Heart left ventricle (tissue), 16 donors: ENCODE data around the gene ITGBL1. TPM values are rescaled to one million over a fixed set of nuclear protein-coding genes. Genes with fewer than 3 reads are reported as not detected.

Experiments used
- ATAC-seq, 4 donors: fragments of 200-7000 bp; cut with Tn5 transposase; one replicate each; pipeline ENCODE4 v1.9.1; 2020 to 2022; ENCODE audit warnings: moderate library complexity in 4 of 4, mild to moderate bottlenecking in 3 of 4, moderate number of reproducible peaks in 1 of 4
- DNase-seq, 5 donors: peaks; one replicate each; pipeline ENCODE4 v3.0.0-alpha.2; 2020
- H3K27ac ChIP-seq, 12 donors: fragments of 200-600 bp; sonication (generic) in 4 of 12; one replicate each; pipeline versions ENCODE4 v1.5.0 to v1.8.0; 2016 to 2022; ENCODE audit warnings: mild to moderate bottlenecking in 2 of 12
- H3K27me3 ChIP-seq, 9 donors: fragments of 200-600 bp; sonication (generic) in 2 of 9; one replicate each; pipeline versions ENCODE4 v1.5.1 to v1.8.0; 2016 to 2022; ENCODE audit warnings: mild to moderate bottlenecking in 3 of 9
- H3K36me3 ChIP-seq, 9 donors: fragments of 200-600 bp; sonication (generic) in 2 of 9; one replicate each; pipeline versions ENCODE4 v1.5.0 to v1.8.0; 2018 to 2022; ENCODE audit warnings: mild to moderate bottlenecking in 2 of 9
- H3K4me1 ChIP-seq, 12 donors: fragments of 200-600 bp; sonication (generic) in 4 of 12; one replicate each; pipeline versions ENCODE4 v1.5.0 to v1.8.0; 2016 to 2022; ENCODE audit warnings: mild to moderate bottlenecking in 3 of 12
- H3K4me3 ChIP-seq, 12 donors: fragments of 200-600 bp; sonication (generic) in 4 of 12; one replicate each; pipeline versions ENCODE4 v1.5.0 to v1.8.0; 2017 to 2022; ENCODE audit warnings: mild to moderate bottlenecking in 9 of 12, moderate library complexity in 4 of 12
- H3K9me3 ChIP-seq, 12 donors: fragments of 200-600 bp; sonication (generic) in 4 of 12; one replicate each; pipeline versions ENCODE4 v1.5.0 to v1.8.0; 2016 to 2022; ENCODE audit warnings: mild to moderate bottlenecking in 1 of 12
- CTCF ChIP-seq, 12 donors: fragments of 200-600 bp; sonication (generic) in 4 of 12; IDR thresholded peaks; one replicate each; pipeline versions ENCODE4 v1.5.0 to v1.8.0; 2018 to 2022; ENCODE audit warnings: antibody characterized with exemption in 12 of 12, mild to moderate bottlenecking in 5 of 12
- POLR2A ChIP-seq, 2 donors: fragments of 450-650 bp; IDR thresholded peaks; one replicate each; pipeline ENCODE4 v1.6.1; 2017; ENCODE audit warnings: antibody characterized with exemption in 2 of 2, mild to moderate bottlenecking in 2 of 2, moderate library complexity in 2 of 2
- WGBS, 4 donors: extraction: QIAGEN DNeasy Blood & Tissue Kit in 2 of 4; methylation state at CpG; one replicate each; pipeline versions ENCODE4 v1.1.5 to v1.1.7; 2013 to 2018; 5-methylcytosine and 5-hydroxymethylcytosine counted together
- intact Hi-C, 10 donors: fragments of 100-400 bp; cut with DNase I; formaldehyde crosslinking; loops; one replicate each; pipeline versions ENCODE4 v1.11.1 to v1.14.2; 2022
- polyA plus RNA-seq, 2 donors: library from polyadenylated mRNA; stranded (reverse); fragments of 200-250 nt; gene quantifications; one replicate each; pipeline ENCODE4 v1.2.3, GENCODE V29; 2013
- total RNA-seq, 9 donors: library from RNA; depleted of rRNA in 2 of 9; stranded (reverse); fragments of >200 nt in 2 of 9; fragmentation: NEBNext Ultra II Directional in 3 of 9; extraction: Animal tissue kit (Norgen Biotek cat#: 25700) in 3 of 9; gene quantifications; one replicate each; pipeline versions ENCODE4 v1.1.0 to v1.2.4, GENCODE V29; 2016 to 2023
- donor health status: ischemic (EF 13 %, LVEDD 7.1; RV severe dilation, severe dysfunction).
- donor health status: healthy with polysubstance abuse.
- donor health status: DM: no; HTN: yes; CAD: no.
- donor health status: DM: no; HTN: no; CAD: no.
- donor health status: ischemic (EF 25% LVEDD 6.9; RV normal size, moderate dysfunction).
- donor health status: ischemic (EF 25% LVEDD 5.7; RV mildly dilated, moderate dysfunction).
- donor health status: healthy.
- donor health status: DM: yes; HTN: yes; CAD: no.
- donor health status: ischemic (EF 35%, LVEDD 5.7; RV mildly dilated, moderate dysfunction).
- donor health status: nonischemic (EF 11% LVEDD 7.7; RV severe dilation, severe dysfunction).
- donor health status: DM: yes; HTN: yes; CAD: no.
- donor health status: PGD.
- donor health status: ischemic (EF 29% LVEDD 5.4; RV normal size, mild dysfunction).
- donor health status: nonischemic (EF 23%, LVEDD 6.1; RV moderate dilation, normal function).

The ITGBL1 gene
- total and polyA plus RNA-seq, 11 donors, result 0.15 to 5.9 (median 2.5) TPM

GRCh38 chr13:101457176-101457575 is 4.7 kb downstream of the ITGBL1 start:
- no peak for DNase-seq
- peaks cover 0 to 7% (median 0%) of the 10 kb centered on the region in 12 donors for H3K4me1 ChIP-seq
- peaks cover 0 to 5% (median 0%) of the 10 kb centered on the region in 9 donors for H3K27me3 ChIP-seq
- H3K27ac ChIP-seq, result no peak overlapping the region
- no peak for ATAC-seq
- H3K4me3 ChIP-seq, result no peak overlapping the region
- 87 to 96% (median 88%) methylated on average over 2 of the region's 2 CpGs for WGBS, 4 donors
- TF ChIP-seq POLR2A (IDR thresholded peaks at IDR 0.05) (no peak), CTCF (IDR thresholded peaks at IDR 0.05) (no peak)
- intact Hi-C loops, result loop anchor here in 2 of 10 donors (10.0 kb wide), 2 partner anchors 302 to 312 kb away; no protein-coding TSS in a partner anchor
- H3K36me3 ChIP-seq, result no peaks in the 10 kb centered on the region
- H3K9me3 ChIP-seq, result no peaks in the 10 kb centered on the region

- 78 to 85% (median 80%) methylated on average over 3 of the region's 3 CpGs for WGBS, 4 donors
- no peak for ATAC-seq
These were observed 13.4 kb downstream of the ITGBL1 start for GRCh38 chr13:101465877-101466276.

GRCh38 chr13:101467415-101467814 is 14.9 kb downstream of the ITGBL1 start:
- H3K27me3 ChIP-seq, result no peaks in the 10 kb centered on the region
- 77 to 83% (median 80%) methylated on average over 4 of the region's 4 CpGs for WGBS, 4 donors
- DNase-seq (no peak), ATAC-seq (no peak)
- no peak overlapping the region for H3K4me3 ChIP-seq
- H3K4me1 ChIP-seq, result no peaks in the 10 kb centered on the region
- H3K9me3 ChIP-seq, result no peaks in the 10 kb centered on the region
- TF ChIP-seq POLR2A (IDR thresholded peaks at IDR 0.05) (no peak), CTCF (IDR thresholded peaks at IDR 0.05) (no peak)
- no peaks in the 10 kb centered on the region for H3K36me3 ChIP-seq
- intact Hi-C loops, result no loop called here
- no peak overlapping the region for H3K27ac ChIP-seq

More at GRCh38 chr13:101465877-101466276, 13.4 kb downstream of the ITGBL1 start:
- no peak overlapping the region for H3K27ac ChIP-seq
- TF ChIP-seq CTCF (IDR thresholded peaks at IDR 0.05) (no peak), POLR2A (IDR thresholded peaks at IDR 0.05) (no peak)
- no peaks in the 10 kb centered on the region for H3K9me3 ChIP-seq
- H3K36me3 ChIP-seq, result no peaks in the 10 kb centered on the region
- DNase-seq, result no peak
- no peaks in the 10 kb centered on the region for H3K27me3 ChIP-seq
- H3K4me3 ChIP-seq, result no peak overlapping the region
- intact Hi-C loops, result no loop called here
- H3K4me1 ChIP-seq, result no peaks in the 10 kb centered on the region

GRCh38 chr13:101473458-101473857 is 21.0 kb downstream of the ITGBL1 start:
- TF ChIP-seq CTCF (IDR thresholded peaks at IDR 0.05), result no peak
- TF ChIP-seq POLR2A (IDR thresholded peaks at IDR 0.05), result no peak
- H3K4me1 ChIP-seq, result peaks cover 0 to 5% (median 0%) of the 10 kb centered on the region in 12 donors
- peak in 1 of 5 donors; percentile 41 for DNase-seq
- H3K27ac ChIP-seq, result no peak overlapping the region
- peak in 3 of 4 donors; percentile 47 to 58 (median 56) for ATAC-seq
- intact Hi-C loops, result loop anchor here in 3 of 10 donors (5.0 to 10.0 kb wide), 2 partner anchors 326 to 329 kb away; no protein-coding TSS in a partner anchor
- 63 to 72% (median 67%) methylated on average over 2 of the region's 2 CpGs for WGBS, 4 donors
- H3K4me3 ChIP-seq, result no peak overlapping the region
- no peaks in the 10 kb centered on the region for H3K27me3 ChIP-seq
- no peaks in the 10 kb centered on the region for H3K36me3 ChIP-seq
- H3K9me3 ChIP-seq, result no peaks in the 10 kb centered on the region
